Measurements from ENCODE around the gene PLEKHA8. TPM values are rescaled to one million over a fixed set of nuclear protein-coding genes. Genes with fewer than 3 reads are reported as not detected.

PLEKHA8 gene
- total and polyA plus RNA-seq, 2 experiments from 2014 or later, result 4.7 to 10.3 TPM

DNA sequence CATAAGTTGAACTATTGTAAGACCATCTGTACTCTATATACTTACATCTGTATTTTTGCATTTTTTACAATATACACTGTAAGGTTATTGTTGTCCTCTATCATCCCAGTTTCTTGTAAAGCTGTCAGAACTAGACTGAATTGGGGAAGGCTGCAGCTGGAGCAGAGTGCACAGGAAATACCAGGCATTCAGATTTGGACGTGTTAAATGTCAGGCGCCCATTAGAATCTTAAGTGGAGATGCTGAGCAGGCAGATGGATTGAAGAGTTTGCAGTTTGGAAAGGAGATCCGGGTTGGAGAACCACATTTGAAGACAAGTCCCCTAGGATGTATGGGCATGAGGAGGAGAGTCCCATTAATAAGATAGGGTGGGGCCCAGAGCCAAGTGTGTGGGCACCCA, 147.0 kb downstream of the PLEKHA8 start:
- Histone ChIP-seq H3K27me3 (replicated peaks; ENCODE audit: insufficient read depth) (no peaks in the 10 kb centered on the region), H3K9me3 (ENCODE audit: low read depth) (no peaks in the 10 kb centered on the region), H3K4me2 (ENCODE audit: unreplicated experiment) (no peak overlapping the region), H3K4me1 (ENCODE audit: insufficient read depth) (peaks cover 43% of the 10 kb centered on the region), H3K36me3 (ENCODE audit: low read depth) (no peaks in the 10 kb centered on the region), H3K9ac (no peak overlapping the region), H3K9me2 (ENCODE audit: insufficient read depth) (no peaks in the 10 kb centered on the region), H2AFZ (no peak overlapping the region), H3K79me2 (ENCODE audit: insufficient read depth) (no peaks in the 10 kb centered on the region), H3K4me3 (no peak overlapping the region), H3F3A (ENCODE audit: insufficient read depth) (peaks cover 39% of the 10 kb centered on the region), H3K27ac (no peak overlapping the region), H4K20me1 (ENCODE audit: insufficient read depth) (no peaks in the 10 kb centered on the region)
- no peak for DNase-seq
- no peak for TF ChIP-seq EZH2phosphoT487 (IDR thresholded peaks at IDR 0.05; ENCODE audit: insufficient read depth, low read depth)
- TF ChIP-seq EZH2 (IDR thresholded peaks at IDR 0.05; ENCODE audit: insufficient read depth, poor library complexity, severe bottlenecking), result no peak
- in situ Hi-C loops (cut with MboI), result no loop called here
- 51 to 60% methylated on average over 3 of the region's 3 CpGs for WGBS, 2 experiments (ENCODE audit: low coverage in 1 of 2, low lambda C conversion rate in 2 of 2, missing lambda C conversion rate in 2 of 2)

DNA sequence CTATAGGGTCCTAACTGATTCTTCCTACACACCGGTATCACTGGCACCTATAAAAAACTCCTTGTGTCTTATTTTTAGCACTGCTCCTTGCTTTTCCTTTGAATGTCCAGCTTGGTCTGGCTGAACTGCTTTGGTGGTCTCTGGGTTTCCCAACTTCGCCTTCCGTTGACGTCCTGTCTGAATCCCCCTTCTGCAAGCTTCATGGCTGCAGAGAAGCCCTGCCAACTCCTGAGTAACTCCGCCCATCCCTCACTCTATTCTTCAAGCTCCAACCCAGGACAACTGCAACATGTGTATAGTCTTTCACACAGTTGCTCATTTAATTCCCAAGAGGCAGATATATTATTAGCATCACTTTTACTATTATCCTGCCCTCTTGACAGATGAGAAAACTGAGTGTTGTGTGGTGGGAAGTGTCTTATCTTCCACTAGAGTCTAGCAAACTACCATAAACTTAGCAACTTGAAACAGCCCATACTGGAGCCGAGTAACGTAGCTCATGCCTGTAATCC, 147.5 kb downstream of the PLEKHA8 start:
- TF ChIP-seq EZH2 (IDR thresholded peaks at IDR 0.05; ENCODE audit: insufficient read depth, poor library complexity, severe bottlenecking) (no peak), EZH2phosphoT487 (IDR thresholded peaks at IDR 0.05; ENCODE audit: insufficient read depth, low read depth) (no peak)
- 82 to 83% methylated on average over 7 of the region's 7 CpGs for WGBS, 2 experiments (ENCODE audit: low coverage in 1 of 2, low lambda C conversion rate in 2 of 2, missing lambda C conversion rate in 2 of 2)
- H3K9me3 ChIP-seq (ENCODE audit: low read depth), result no peaks in the 10 kb centered on the region
- H3K4me2 ChIP-seq (ENCODE audit: unreplicated experiment), result no peak overlapping the region
- no peaks in the 10 kb centered on the region for H3K79me2 ChIP-seq (ENCODE audit: insufficient read depth)
- no peaks in the 10 kb centered on the region for H4K20me1 ChIP-seq (ENCODE audit: insufficient read depth)
- H3K4me1 ChIP-seq (ENCODE audit: insufficient read depth), result peaks cover 43% of the 10 kb centered on the region
- H3K27ac ChIP-seq, result no peak overlapping the region
- H3K36me3 ChIP-seq (ENCODE audit: low read depth), result no peaks in the 10 kb centered on the region
- H3K4me3 ChIP-seq, result no peak overlapping the region
- no peak overlapping the region for H3K9ac ChIP-seq
- H3K9me2 ChIP-seq (ENCODE audit: insufficient read depth), result no peaks in the 10 kb centered on the region
- in situ Hi-C loops (cut with MboI), result no loop called here
- H2AFZ ChIP-seq, result no peak overlapping the region
- peaks cover 35% of the 10 kb centered on the region for H3F3A ChIP-seq (ENCODE audit: insufficient read depth)
- H3K27me3 ChIP-seq (replicated peaks; ENCODE audit: insufficient read depth), result no peaks in the 10 kb centered on the region
- no peak for DNase-seq

DNA sequence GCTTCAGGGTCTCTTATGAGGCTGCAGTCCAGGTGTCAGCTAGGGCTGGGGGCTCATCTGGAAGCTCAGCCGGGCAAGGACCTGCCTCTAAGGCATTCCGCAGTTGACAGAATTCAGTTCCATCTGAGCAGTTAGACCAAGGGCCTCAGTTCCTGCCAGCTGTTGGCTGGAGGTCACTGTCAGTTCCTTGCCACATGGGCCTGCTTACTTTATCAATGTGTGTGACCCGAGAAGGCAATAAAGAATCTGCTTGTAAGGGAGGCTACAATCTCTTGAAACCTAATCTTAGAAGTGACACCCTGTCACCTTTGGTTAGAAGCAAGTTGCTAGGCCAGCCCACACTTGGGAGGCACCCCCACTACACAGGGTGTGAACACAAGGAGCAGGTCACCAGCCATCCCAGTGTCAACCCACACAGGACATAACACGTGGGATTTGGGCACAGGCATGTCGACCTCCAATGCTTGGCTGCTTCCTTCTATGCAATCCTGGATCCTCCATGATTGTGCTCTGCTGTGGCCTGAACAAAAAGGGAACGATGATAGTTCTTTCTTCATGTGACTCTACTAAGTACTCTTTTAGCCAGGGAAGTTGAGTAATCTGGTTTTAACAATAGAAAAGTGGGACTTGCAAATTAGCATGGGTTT, 148.4 kb downstream of the PLEKHA8 start:
- H3K9me3 ChIP-seq (ENCODE audit: low read depth), result no peaks in the 10 kb centered on the region
- H2AFZ ChIP-seq, result no peak overlapping the region
- peaks cover 26% of the 10 kb centered on the region for H3F3A ChIP-seq (ENCODE audit: insufficient read depth)
- WGBS, 2 experiments (ENCODE audit: low coverage in 1 of 2, low lambda C conversion rate in 2 of 2, missing lambda C conversion rate in 2 of 2), result 80 to 83% methylated on average over 6 of the region's 6 CpGs
- TF ChIP-seq EZH2 (IDR thresholded peaks at IDR 0.05; ENCODE audit: insufficient read depth, poor library complexity, severe bottlenecking) (no peak), EZH2phosphoT487 (IDR thresholded peaks at IDR 0.05; ENCODE audit: insufficient read depth, low read depth) (no peak)
- no peaks in the 10 kb centered on the region for H3K9me2 ChIP-seq (ENCODE audit: insufficient read depth)
- H3K4me3 ChIP-seq, result no peak overlapping the region
- no peaks in the 10 kb centered on the region for H3K36me3 ChIP-seq (ENCODE audit: low read depth)
- peaks cover 40% of the 10 kb centered on the region for H3K4me1 ChIP-seq (ENCODE audit: insufficient read depth)
- H3K27ac ChIP-seq, result no peak overlapping the region
- no peak overlapping the region for H3K9ac ChIP-seq
- no peaks in the 10 kb centered on the region for H4K20me1 ChIP-seq (ENCODE audit: insufficient read depth)
- no peaks in the 10 kb centered on the region for H3K79me2 ChIP-seq (ENCODE audit: insufficient read depth)
- H3K27me3 ChIP-seq (replicated peaks; ENCODE audit: insufficient read depth), result no peaks in the 10 kb centered on the region
- H3K4me2 ChIP-seq (ENCODE audit: unreplicated experiment), result no peak overlapping the region
- no peak for DNase-seq
- in situ Hi-C loops (cut with MboI), result no loop called here

DNA sequence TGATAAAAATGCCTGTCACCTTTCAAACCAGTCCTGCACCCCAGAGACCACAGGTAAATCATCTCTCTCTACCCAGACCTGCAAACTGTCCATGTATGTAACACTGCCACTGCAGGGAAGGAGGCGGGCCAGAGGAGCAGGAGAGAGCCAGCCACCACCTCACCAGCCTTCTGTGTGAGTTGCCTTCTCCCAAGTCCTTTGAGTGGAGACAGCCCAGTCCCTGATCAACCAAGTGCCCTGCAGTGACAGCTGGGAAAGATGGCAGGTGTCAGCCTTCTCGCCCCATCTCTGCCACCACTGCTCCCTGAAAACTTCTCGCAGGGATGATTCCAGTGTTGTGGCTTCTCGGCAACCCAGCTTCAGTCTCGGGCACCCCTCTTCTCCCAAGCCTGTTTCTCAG, 149.0 kb downstream of the PLEKHA8 start:
- no peak overlapping the region for H3K4me2 ChIP-seq (ENCODE audit: unreplicated experiment)
- 95 to 98% methylated on average over 5 of the region's 5 CpGs for WGBS, 2 experiments (ENCODE audit: low coverage in 1 of 2, low lambda C conversion rate in 2 of 2, missing lambda C conversion rate in 2 of 2)
- H3K79me2 ChIP-seq (ENCODE audit: insufficient read depth), result no peaks in the 10 kb centered on the region
- no peak overlapping the region for H3K4me3 ChIP-seq
- peaks cover 26% of the 10 kb centered on the region for H3F3A ChIP-seq (ENCODE audit: insufficient read depth)
- no peak for DNase-seq
- no peaks in the 10 kb centered on the region for H3K9me3 ChIP-seq (ENCODE audit: low read depth)
- no peak overlapping the region for H2AFZ ChIP-seq
- in situ Hi-C loops (cut with MboI), result no loop called here
- H3K9ac ChIP-seq, result no peak overlapping the region
- TF ChIP-seq EZH2phosphoT487 (IDR thresholded peaks at IDR 0.05; ENCODE audit: insufficient read depth, low read depth) (no peak), EZH2 (IDR thresholded peaks at IDR 0.05; ENCODE audit: insufficient read depth, poor library complexity, severe bottlenecking) (no peak)
- H3K27me3 ChIP-seq (replicated peaks; ENCODE audit: insufficient read depth), result no peaks in the 10 kb centered on the region
- H3K9me2 ChIP-seq (ENCODE audit: insufficient read depth), result no peaks in the 10 kb centered on the region
- peaks cover 37% of the 10 kb centered on the region for H3K4me1 ChIP-seq (ENCODE audit: insufficient read depth)
- H3K27ac ChIP-seq, result no peak overlapping the region
- H3K36me3 ChIP-seq (ENCODE audit: low read depth), result no peaks in the 10 kb centered on the region
- H4K20me1 ChIP-seq (ENCODE audit: insufficient read depth), result no peaks in the 10 kb centered on the region
